HEK293 (cell line): Measurements from ENCODE around the gene PAIP1.

ENCODE experiments used
- CTCF ChIA-PET: fragments of 350-600 bp; formaldehyde crosslinking; extraction: SDS; loops from one replicate; lab custom pipeline; 2021; ENCODE audit warnings: antibody characterized with exemption; lab: Yijun Ruan, JAX
- POLR2A ChIA-PET: fragments of 300-600 bp; formaldehyde crosslinking; extraction: SDS; loops from one replicate; lab custom pipeline; 2020; ENCODE audit warnings: antibody characterized with exemption, inconsistent platforms; lab: Yijun Ruan, JAX
- H3K27ac ChIP-seq: fragments of 200-500 bp; sonication (Bioruptor generic); 2 replicates; pipeline ENCODE4 v1.5.1; 2014; ENCODE audit warnings: low read depth, low read length, control low read depth, inconsistent platforms; ENCODE audit errors: extremely low read depth
- H3K36me3 ChIP-seq, 2 experiments: fragments of 200-500 bp in 1 of 2; sonication (Bioruptor generic) in 1 of 2; 1 replicate in 1 of 2; 2 replicates in 1 of 2; pipeline ENCODE4 v1.5.1; 2014 to 2017; ENCODE audit warnings: inconsistent platforms in 2 of 2, low read length in 2 of 2; ENCODE audit not compliant: control insufficient read depth in 2 of 2, insufficient read depth in 1 of 2
- H3K4me1 ChIP-seq: fragments of 200-500 bp; sonication (Bioruptor generic); 2 replicates; pipeline ENCODE4 v1.5.1; 2014; ENCODE audit warnings: mild to moderate bottlenecking, low read length, inconsistent platforms; ENCODE audit not compliant: control insufficient read depth, insufficient read depth
- H3K4me3 ChIP-seq: 2 replicates; pipeline ENCODE4 v1.5.1; 2011; ENCODE audit warnings: low read depth, mild to moderate bottlenecking, control low read depth, low read length, moderate library complexity
- H3K9me3 ChIP-seq: fragments of 200-500 bp; sonication (Bioruptor generic); 2 replicates; pipeline ENCODE4 v1.5.1; 2014; ENCODE audit warnings: low read depth, low read length, inconsistent platforms; ENCODE audit not compliant: control insufficient read depth, insufficient read depth
- PRDM1 ChIP-seq: fragments of 450-650 bp; formaldehyde crosslinking; IDR thresholded peaks from 2 replicates; pipeline ENCODE4; 2016; ENCODE audit warnings: missing biosample characterization, missing genetic modification characterization
- REPIN1 ChIP-seq: fragments of 450-650 bp; formaldehyde crosslinking; IDR thresholded peaks from 2 replicates; pipeline ENCODE4 v1.5.1; 2017; ENCODE audit warnings: missing biosample characterization, missing genetic modification characterization, low read depth
- ZBTB8A ChIP-seq: fragments of 450-650 bp; formaldehyde crosslinking; IDR thresholded peaks from 2 replicates; pipeline ENCODE4 v1.5.1; 2016; ENCODE audit warnings: missing biosample characterization, missing genetic modification characterization
- ZEB2 ChIP-seq: fragments of 450-650 bp; formaldehyde crosslinking; IDR thresholded peaks from 2 replicates; pipeline ENCODE4 v1.5.1; 2016; ENCODE audit warnings: missing biosample characterization, missing genetic modification characterization
- ZNF10 ChIP-seq: fragments of 450-650 bp; formaldehyde crosslinking; IDR thresholded peaks from 2 replicates; pipeline ENCODE4 v1.5.1; 2017; ENCODE audit warnings: missing biosample characterization, missing genetic modification characterization
- ZNF202 ChIP-seq: fragments of 450-650 bp; formaldehyde crosslinking; IDR thresholded peaks from 2 replicates; pipeline ENCODE4 v1.5.1; 2016; ENCODE audit warnings: missing biosample characterization, missing genetic modification characterization, borderline replicate concordance
- ZNF24 ChIP-seq: fragments of 450-650 bp; formaldehyde crosslinking; IDR thresholded peaks from 2 replicates; pipeline ENCODE4 v1.5.1; 2016; ENCODE audit warnings: missing biosample characterization, missing genetic modification characterization
- ZNF248 ChIP-seq: fragments of 450-650 bp; formaldehyde crosslinking; IDR thresholded peaks from 2 replicates; pipeline ENCODE4 v1.5.1; 2017; ENCODE audit warnings: missing biosample characterization, missing genetic modification characterization
- ZNF404 ChIP-seq: fragments of 450-650 bp; formaldehyde crosslinking; IDR thresholded peaks from 2 replicates; pipeline ENCODE4 v1.5.1; 2017; ENCODE audit warnings: missing biosample characterization, missing genetic modification characterization
- ZNF423 ChIP-seq: fragments of 450-650 bp; formaldehyde crosslinking; IDR thresholded peaks from 2 replicates; pipeline ENCODE4 v1.5.1; 2016; ENCODE audit warnings: missing biosample characterization, missing genetic modification characterization
- ZNF501 ChIP-seq: fragments of 450-650 bp; formaldehyde crosslinking; IDR thresholded peaks from 2 replicates; pipeline ENCODE4 v1.5.1; 2016; ENCODE audit warnings: missing biosample characterization, missing genetic modification characterization
- ZNF596 ChIP-seq: fragments of 450-650 bp; IDR thresholded peaks from 2 replicates; pipeline ENCODE4 v1.5.0; 2018; ENCODE audit warnings: missing biosample characterization, mild to moderate bottlenecking, missing genetic modification characterization, moderate library complexity
- ZNF621 ChIP-seq: fragments of 450-650 bp; formaldehyde crosslinking; IDR thresholded peaks from 2 replicates; pipeline ENCODE4 v1.5.1; 2017; ENCODE audit warnings: missing biosample characterization, missing genetic modification characterization
- ZNF654 ChIP-seq: fragments of 450-650 bp; formaldehyde crosslinking; IDR thresholded peaks from 2 replicates; pipeline ENCODE4 v1.5.1; 2016; ENCODE audit warnings: low read depth, missing biosample characterization, missing genetic modification characterization
- ZNF660 ChIP-seq: fragments of 450-650 bp; IDR thresholded peaks from 2 replicates; pipeline ENCODE4 v1.5.1; 2018; ENCODE audit warnings: missing biosample characterization, mild to moderate bottlenecking, missing genetic modification characterization
- ZNF768 ChIP-seq: fragments of 450-650 bp; formaldehyde crosslinking; IDR thresholded peaks from 2 replicates; pipeline ENCODE4 v1.5.1; 2018; ENCODE audit warnings: missing biosample characterization, mild to moderate bottlenecking, missing genetic modification characterization
- ZNF792 ChIP-seq: fragments of 450-650 bp; formaldehyde crosslinking; IDR thresholded peaks from 2 replicates; pipeline ENCODE4 v1.5.1; 2016; ENCODE audit warnings: missing biosample characterization, missing genetic modification characterization
- ZSCAN23 ChIP-seq: fragments of 450-650 bp; formaldehyde crosslinking; IDR thresholded peaks from 2 replicates; pipeline ENCODE4 v1.5.1; 2016; ENCODE audit warnings: missing biosample characterization, missing genetic modification characterization
- TF ChIP-seq, protein P1 (sequence below): fragments of 450-650 bp; formaldehyde crosslinking; IDR thresholded peaks from 2 replicates; pipeline ENCODE4 v1.5.1; 2017; ENCODE audit warnings: missing biosample characterization, missing genetic modification characterization
- TF ChIP-seq, protein P2 (sequence below): fragments of 450-650 bp; formaldehyde crosslinking; IDR thresholded peaks from 2 replicates; pipeline ENCODE4 v1.5.1; 2017; ENCODE audit warnings: missing biosample characterization, missing genetic modification characterization
- TF ChIP-seq, protein P3 (sequence below): fragments of 450-650 bp; formaldehyde crosslinking; optimal IDR thresholded peaks from 2 replicates; pipeline ENCODE3; 2016; ENCODE audit warnings: missing biosample characterization, mild to moderate bottlenecking, missing genetic modification characterization
- TF ChIP-seq, protein P4 (sequence below): fragments of 450-650 bp; formaldehyde crosslinking; IDR thresholded peaks from 2 replicates; pipeline ENCODE4 v1.5.1; 2016; ENCODE audit warnings: missing biosample characterization, missing genetic modification characterization

Gene PAIP1

DNA sequence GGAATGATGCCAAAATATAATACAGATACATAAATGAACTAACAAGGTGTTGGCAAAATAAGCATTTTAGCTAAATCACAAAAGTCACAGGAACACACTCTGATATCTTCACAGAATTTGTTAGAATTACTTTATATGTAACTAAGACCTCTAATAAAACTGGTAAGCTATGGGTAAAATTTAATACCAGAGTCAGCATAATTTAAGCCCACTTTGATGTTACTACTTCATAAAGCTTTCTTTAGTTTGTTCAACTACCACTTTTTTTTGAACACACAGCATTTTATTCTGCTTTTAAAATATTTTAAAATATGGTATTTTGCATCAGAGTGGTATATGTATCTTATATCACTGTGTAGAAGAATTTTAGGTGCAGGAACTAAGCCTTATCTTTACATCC is 19.9 kb downstream of the PAIP1 start (continued):
- TF ChIP-seq, protein P1, sequence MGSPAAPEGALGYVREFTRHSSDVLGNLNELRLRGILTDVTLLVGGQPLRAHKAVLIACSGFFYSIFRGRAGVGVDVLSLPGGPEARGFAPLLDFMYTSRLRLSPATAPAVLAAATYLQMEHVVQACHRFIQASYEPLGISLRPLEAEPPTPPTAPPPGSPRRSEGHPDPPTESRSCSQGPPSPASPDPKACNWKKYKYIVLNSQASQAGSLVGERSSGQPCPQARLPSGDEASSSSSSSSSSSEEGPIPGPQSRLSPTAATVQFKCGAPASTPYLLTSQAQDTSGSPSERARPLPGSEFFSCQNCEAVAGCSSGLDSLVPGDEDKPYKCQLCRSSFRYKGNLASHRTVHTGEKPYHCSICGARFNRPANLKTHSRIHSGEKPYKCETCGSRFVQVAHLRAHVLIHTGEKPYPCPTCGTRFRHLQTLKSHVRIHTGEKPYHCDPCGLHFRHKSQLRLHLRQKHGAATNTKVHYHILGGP (tag by site-specific recombination): no peak
- TF ChIP-seq ZNF654 (no peak), ZNF24 (tag by site-specific recombination) (no peak)
- TF ChIP-seq, all 188 proteins: peak for 0

DNA sequence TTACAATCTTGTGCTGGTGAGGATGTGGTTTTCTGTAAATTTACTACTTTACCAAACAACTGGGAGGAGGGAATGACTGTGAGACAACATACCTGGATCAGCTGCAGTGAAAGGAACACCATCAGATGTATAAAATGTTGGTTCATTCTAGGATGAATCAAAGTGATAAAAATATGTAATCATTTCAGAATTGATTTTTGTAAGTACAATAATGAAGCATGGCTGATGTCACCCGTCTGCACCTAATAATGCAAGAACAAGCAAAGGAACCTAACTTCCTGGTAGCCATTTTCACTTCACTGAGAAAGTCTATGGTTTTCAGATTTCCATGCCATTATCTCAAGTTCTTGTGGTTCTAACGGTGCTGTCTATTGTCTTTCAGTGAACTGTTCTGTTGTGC is 23.2 kb downstream of the PAIP1 start:
- TF ChIP-seq, protein P2, sequence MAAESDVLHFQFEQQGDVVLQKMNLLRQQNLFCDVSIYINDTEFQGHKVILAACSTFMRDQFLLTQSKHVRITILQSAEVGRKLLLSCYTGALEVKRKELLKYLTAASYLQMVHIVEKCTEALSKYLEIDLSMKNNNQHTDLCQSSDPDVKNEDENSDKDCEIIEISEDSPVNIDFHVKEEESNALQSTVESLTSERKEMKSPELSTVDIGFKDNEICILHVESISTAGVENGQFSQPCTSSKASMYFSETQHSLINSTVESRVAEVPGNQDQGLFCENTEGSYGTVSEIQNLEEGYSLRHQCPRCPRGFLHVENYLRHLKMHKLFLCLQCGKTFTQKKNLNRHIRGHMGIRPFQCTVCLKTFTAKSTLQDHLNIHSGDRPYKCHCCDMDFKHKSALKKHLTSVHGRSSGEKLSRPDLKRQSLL (tag by site-specific recombination): no peak
- TF ChIP-seq ZNF10 (tag by site-specific recombination) (peak; percentile 54; the same call in 1 of the 2 replicates), ZEB2 (no peak), ZNF248 (no peak), PRDM1 (tag by site-specific recombination) (0 out of 2 replicates have a peak, but pooled peaks have one; percentile 9)
- TF ChIP-seq, protein P3, sequence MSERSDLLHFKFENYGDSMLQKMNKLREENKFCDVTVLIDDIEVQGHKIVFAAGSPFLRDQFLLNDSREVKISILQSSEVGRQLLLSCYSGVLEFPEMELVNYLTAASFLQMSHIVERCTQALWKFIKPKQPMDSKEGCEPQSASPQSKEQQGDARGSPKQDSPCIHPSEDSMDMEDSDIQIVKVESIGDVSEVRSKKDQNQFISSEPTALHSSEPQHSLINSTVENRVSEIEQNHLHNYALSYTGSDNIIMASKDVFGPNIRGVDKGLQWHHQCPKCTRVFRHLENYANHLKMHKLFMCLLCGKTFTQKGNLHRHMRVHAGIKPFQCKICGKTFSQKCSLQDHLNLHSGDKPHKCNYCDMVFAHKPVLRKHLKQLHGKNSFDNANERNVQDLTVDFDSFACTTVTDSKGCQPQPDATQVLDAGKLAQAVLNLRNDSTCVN (tag by site-specific recombination): no peak
- H3K4me1 ChIP-seq: no peaks in the 10 kb centered on the region
- H3K9me3 ChIP-seq: no peaks in the 10 kb centered on the region
- CTCF ChIA-PET: interaction anchor here (1.4 kb wide), 1 partner anchor 9 kb away, joined by 4 read pairs; no protein-coding TSS in a partner anchor
- H3K4me3 ChIP-seq: no peak overlapping the region
- H3K27ac ChIP-seq: no peak overlapping the region
- H3K36me3 ChIP-seq: peaks cover 88 to 91% of the 10 kb centered on the region in 2 experiments
- POLR2A ChIA-PET: interaction anchor here (0.7 to 0.9 kb wide), 2 partner anchors 13 to 24 kb away, joined by 3 read pairs; no protein-coding TSS in a partner anchor

DNA sequence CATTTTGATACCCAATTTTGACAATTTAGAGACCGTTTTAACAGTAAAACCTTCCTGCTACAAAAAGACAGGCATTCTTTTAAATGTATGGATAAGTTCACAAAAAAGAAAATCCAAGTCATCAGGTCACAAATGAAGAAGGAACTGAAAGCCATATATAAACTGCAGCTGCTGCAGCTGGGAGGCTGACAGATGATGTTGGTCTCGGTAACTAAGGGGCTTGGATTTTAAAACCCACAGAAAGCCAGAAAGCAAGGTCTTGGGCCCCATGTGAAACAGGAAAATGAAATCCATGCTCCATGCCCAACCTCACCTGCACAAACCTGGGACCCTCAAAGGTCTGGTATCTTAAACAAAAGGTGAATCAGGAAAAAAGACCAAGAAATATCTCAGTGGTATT is 26.2 kb downstream of the PAIP1 start:
- H3K9me3 ChIP-seq: no peaks in the 10 kb centered on the region
- ChIA-PET CTCF (interaction anchor here (0.7 kb wide), 1 partner anchor 24 kb away, joined by 3 read pairs; no protein-coding TSS in a partner anchor), POLR2A (interaction anchor here (0.7 to 1.7 kb wide), 2 partner anchors 16 to 47 kb away, joined by 4 to 6 read pairs; partner anchors contain the start of genes C5orf34 and TMEM267)
- no peak overlapping the region for H3K27ac ChIP-seq
- TF ChIP-seq ZNF404 (no peak), ZSCAN23 (tag by site-specific recombination) (no peak), ZBTB8A (tag by site-specific recombination) (no peak), ZNF768 (tag by site-specific recombination) (no peak), ZNF423 (tag by site-specific recombination) (no peak), ZNF660 (tag by site-specific recombination) (no peak), ZNF202 (tag by site-specific recombination) (no peak), ZNF596 (tag by site-specific recombination) (no peak), ZNF501 (tag by site-specific recombination) (no peak), REPIN1 (tag by site-specific recombination) (no peak), ZNF621 (tag by site-specific recombination) (no peak), ZNF792 (tag by site-specific recombination) (no peak)
- TF ChIP-seq, protein P4, sequence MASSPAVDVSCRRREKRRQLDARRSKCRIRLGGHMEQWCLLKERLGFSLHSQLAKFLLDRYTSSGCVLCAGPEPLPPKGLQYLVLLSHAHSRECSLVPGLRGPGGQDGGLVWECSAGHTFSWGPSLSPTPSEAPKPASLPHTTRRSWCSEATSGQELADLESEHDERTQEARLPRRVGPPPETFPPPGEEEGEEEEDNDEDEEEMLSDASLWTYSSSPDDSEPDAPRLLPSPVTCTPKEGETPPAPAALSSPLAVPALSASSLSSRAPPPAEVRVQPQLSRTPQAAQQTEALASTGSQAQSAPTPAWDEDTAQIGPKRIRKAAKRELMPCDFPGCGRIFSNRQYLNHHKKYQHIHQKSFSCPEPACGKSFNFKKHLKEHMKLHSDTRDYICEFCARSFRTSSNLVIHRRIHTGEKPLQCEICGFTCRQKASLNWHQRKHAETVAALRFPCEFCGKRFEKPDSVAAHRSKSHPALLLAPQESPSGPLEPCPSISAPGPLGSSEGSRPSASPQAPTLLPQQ: no peak
- H3K4me3 ChIP-seq: no peak overlapping the region
- H3K4me1 ChIP-seq: no peaks in the 10 kb centered on the region
- peaks cover 79 to 81% of the 10 kb centered on the region in 2 experiments for H3K36me3 ChIP-seq
